Neural crest cell (in vitro differentiated cells): ENCODE measurements around the gene ANAPC1. TPM values are rescaled to one million over a fixed set of nuclear protein-coding genes. Genes with fewer than 3 reads are reported as not detected.
"Not testable (repeated sequence)": the region's sequence is repeated elsewhere in the genome, so short reads cannot be mapped to it uniquely, and the experiment has no call there.

ENCODE experiments used
- DNase-seq: peaks from one replicate; pipeline ENCODE4 v3.0.0; 2021; ENCODE audit warnings: low read depth, mixed read lengths, low spot score
- H3K27ac Mint-ChIP-seq: one replicate; pipeline ENCODE4 v1.8.0; 2021; ENCODE audit warnings: mild to moderate bottlenecking, mixed read lengths; ENCODE audit not compliant: unreplicated experiment
- H3K27me3 Mint-ChIP-seq: 2 replicates; pipeline ENCODE4 v1.8.0; 2021; ENCODE audit warnings: low read depth, mild to moderate bottlenecking, mixed read lengths
- H3K36me3 Mint-ChIP-seq: 2 replicates; pipeline ENCODE4 v1.8.0; 2021; ENCODE audit warnings: low read depth, mild to moderate bottlenecking, mixed read lengths
- H3K4me1 Mint-ChIP-seq: 2 replicates; pipeline ENCODE4 v1.8.0; 2021; ENCODE audit warnings: mixed read lengths
- H3K4me3 Mint-ChIP-seq: one replicate; pipeline ENCODE4 v1.8.0; 2021; ENCODE audit warnings: mild to moderate bottlenecking, mixed read lengths
- H3K9me3 Mint-ChIP-seq: 2 replicates; pipeline ENCODE4 v1.8.0; 2021; ENCODE audit warnings: mixed read lengths
- total RNA-seq: library from RNA; stranded (reverse); gene quantifications from 2 replicates; pipeline ENCODE4 v1.2.1, GENCODE V29; 2021
- TF ChIP-seq, protein P1 (sequence below): fragments of 200-600 bp; sonication (generic); conservative IDR thresholded peaks from 2 replicates; pipeline ENCODE4 v1.5.0; 2021; ENCODE audit warnings: antibody characterized with exemption, mild to moderate bottlenecking

The ANAPC1 gene
- total RNA-seq, 1 donor from 2014 or later: 69.0 TPM

DNA sequence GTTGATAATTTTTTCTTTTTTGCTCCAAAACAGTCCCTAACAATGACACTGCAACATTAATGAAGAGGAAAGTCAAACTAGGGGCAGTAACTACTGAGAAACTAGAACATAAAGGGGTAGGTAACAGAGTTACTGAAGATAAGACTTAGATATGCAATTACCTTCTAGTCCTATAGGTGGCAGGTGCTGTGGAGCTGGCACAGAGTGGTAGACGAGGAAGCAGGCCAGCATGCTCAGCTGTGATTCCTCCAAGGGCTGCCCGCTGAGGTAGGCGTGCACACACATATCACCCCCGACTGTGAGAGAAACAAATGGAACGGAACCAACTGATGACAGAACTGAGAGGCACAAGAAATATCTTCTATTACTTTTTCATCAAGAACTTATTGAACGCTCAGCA is 111.8 kb downstream of the ANAPC1 start:
- not testable (repeated sequence) for H3K27ac Mint-ChIP-seq, H3K4me1 Mint-ChIP-seq, H3K9me3 Mint-ChIP-seq, H3K4me3 Mint-ChIP-seq, H3K36me3 Mint-ChIP-seq, DNase-seq, H3K27me3 Mint-ChIP-seq
- TF ChIP-seq, protein P1, sequence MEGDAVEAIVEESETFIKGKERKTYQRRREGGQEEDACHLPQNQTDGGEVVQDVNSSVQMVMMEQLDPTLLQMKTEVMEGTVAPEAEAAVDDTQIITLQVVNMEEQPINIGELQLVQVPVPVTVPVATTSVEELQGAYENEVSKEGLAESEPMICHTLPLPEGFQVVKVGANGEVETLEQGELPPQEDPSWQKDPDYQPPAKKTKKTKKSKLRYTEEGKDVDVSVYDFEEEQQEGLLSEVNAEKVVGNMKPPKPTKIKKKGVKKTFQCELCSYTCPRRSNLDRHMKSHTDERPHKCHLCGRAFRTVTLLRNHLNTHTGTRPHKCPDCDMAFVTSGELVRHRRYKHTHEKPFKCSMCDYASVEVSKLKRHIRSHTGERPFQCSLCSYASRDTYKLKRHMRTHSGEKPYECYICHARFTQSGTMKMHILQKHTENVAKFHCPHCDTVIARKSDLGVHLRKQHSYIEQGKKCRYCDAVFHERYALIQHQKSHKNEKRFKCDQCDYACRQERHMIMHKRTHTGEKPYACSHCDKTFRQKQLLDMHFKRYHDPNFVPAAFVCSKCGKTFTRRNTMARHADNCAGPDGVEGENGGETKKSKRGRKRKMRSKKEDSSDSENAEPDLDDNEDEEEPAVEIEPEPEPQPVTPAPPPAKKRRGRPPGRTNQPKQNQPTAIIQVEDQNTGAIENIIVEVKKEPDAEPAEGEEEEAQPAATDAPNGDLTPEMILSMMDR: peak; percentile 16

- not testable (repeated sequence) for H3K36me3 Mint-ChIP-seq, H3K4me1 Mint-ChIP-seq, H3K9me3 Mint-ChIP-seq, H3K27ac Mint-ChIP-seq, H3K4me3 Mint-ChIP-seq, DNase-seq, H3K27me3 Mint-ChIP-seq
Observed at GRCh38 chr2:111770916-111771658, 112.9 kb downstream of the ANAPC1 start.

DNA sequence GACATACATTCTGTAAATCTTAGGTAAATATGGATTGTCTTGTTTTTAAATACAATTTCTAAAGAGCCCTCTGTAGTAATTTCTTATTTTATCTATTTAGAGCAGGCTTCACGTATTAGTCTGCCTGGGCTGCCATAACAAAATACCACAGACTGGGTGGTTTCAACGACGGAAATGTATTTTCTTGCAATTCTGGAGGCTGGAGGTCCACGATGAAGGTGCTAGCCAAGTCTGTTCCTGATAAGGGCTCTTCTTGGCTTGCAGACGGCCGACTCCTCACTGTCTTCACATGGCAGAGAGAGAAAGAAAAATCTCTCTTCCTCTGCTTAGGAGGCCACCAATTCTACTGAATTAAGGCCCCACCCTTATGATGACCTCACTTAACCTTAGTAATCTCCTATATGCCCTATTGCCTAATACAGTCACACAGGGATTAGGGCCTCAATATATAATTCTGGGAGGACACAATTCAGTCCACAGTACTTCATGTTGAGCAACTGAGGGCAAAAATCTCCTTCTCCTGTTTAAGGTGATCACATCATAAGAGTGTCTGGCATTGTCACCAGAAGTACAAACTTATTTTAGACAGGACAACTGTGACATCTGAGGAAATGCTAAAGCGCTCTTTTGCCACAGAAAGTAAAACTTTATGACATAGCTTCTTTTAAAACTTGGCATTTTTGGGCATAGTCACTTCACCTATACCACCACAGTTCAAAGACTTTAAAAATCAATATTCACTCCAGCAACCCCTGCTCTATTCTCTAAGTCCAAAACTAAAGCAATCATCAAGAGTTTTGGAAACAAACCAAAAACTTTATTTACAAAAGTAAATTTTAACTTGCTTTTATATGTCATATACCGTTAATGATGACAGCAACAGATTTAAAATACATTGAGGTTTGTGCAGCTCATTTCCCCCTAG is 115.5 kb downstream of the ANAPC1 start:
- not testable (repeated sequence) for H3K27me3 Mint-ChIP-seq, H3K36me3 Mint-ChIP-seq, DNase-seq, H3K4me3 Mint-ChIP-seq, H3K27ac Mint-ChIP-seq, H3K9me3 Mint-ChIP-seq, H3K4me1 Mint-ChIP-seq

- not testable (repeated sequence) for H3K9me3 Mint-ChIP-seq, H3K4me1 Mint-ChIP-seq, H3K27me3 Mint-ChIP-seq, DNase-seq, H3K4me3 Mint-ChIP-seq, H3K27ac Mint-ChIP-seq
- peaks cover 11% of the 10 kb centered on the region for H3K36me3 Mint-ChIP-seq
Observed at GRCh38 chr2:111767087-111767486, 116.9 kb downstream of the ANAPC1 start.

- H3K27me3 Mint-ChIP-seq, H3K4me3 Mint-ChIP-seq, H3K9me3 Mint-ChIP-seq, H3K4me1 Mint-ChIP-seq, DNase-seq, H3K27ac Mint-ChIP-seq: not testable (repeated sequence)
- H3K36me3 Mint-ChIP-seq: peaks cover 14% of the 10 kb centered on the region
Observed at GRCh38 chr2:111766295-111766694, 117.7 kb downstream of the ANAPC1 start.

DNA sequence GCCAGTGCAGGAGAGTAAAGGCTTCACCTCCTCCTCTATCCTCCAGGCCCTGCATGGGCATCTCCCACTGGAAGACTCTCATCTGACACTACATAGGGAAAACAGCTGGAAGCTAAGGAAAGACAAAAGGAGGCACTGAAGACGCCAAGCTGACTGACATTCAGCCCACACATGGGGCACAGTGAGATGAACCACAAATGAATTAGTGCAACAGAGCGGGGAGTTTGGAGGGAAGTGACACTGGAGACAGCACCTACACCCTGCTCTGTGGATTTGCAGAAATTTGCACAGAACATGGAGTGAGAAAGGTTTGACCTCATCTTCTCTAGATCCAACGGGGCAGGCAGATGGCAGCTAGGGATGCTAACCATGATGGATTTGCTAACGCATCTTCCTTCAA is 119.8 kb downstream of the ANAPC1 start:
- not testable (repeated sequence) for H3K27ac Mint-ChIP-seq, H3K27me3 Mint-ChIP-seq, H3K9me3 Mint-ChIP-seq, DNase-seq, H3K4me3 Mint-ChIP-seq, H3K4me1 Mint-ChIP-seq
- peaks cover 12% of the 10 kb centered on the region for H3K36me3 Mint-ChIP-seq

- H3K4me1 Mint-ChIP-seq, H3K27me3 Mint-ChIP-seq, DNase-seq, H3K27ac Mint-ChIP-seq, H3K9me3 Mint-ChIP-seq, H3K4me3 Mint-ChIP-seq: not testable (repeated sequence)
- H3K36me3 Mint-ChIP-seq: peaks cover 12% of the 10 kb centered on the region
Observed at GRCh38 chr2:111760697-111761284, 123.2 kb downstream of the ANAPC1 start.

GRCh38 chr2:111752533-111752932 is 131.5 kb downstream of the ANAPC1 start:
- not testable (repeated sequence) for H3K27me3 Mint-ChIP-seq, H3K4me1 Mint-ChIP-seq, DNase-seq, H3K36me3 Mint-ChIP-seq, H3K9me3 Mint-ChIP-seq, H3K4me3 Mint-ChIP-seq, H3K27ac Mint-ChIP-seq

DNA sequence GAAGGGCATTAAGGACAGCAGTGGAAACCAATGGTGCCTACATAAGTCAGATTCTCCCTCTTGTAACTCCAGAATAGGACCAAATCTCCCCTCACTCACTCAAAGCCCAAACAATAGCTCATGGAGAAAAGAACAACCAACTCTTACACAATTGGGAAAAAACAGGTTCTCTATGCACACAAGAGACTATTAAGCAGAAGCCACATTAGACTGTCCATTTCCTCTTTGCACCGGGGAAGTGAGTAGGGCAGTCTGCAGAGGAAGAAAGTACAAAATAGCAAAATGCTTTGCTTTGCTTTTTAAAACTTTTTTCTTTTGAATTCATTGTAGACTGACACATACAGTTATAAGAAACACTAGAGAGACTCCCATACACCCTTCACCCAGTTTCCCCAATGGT is 133.4 kb downstream of the ANAPC1 start:
- not testable (repeated sequence) for H3K4me3 Mint-ChIP-seq, DNase-seq, H3K4me1 Mint-ChIP-seq, H3K27me3 Mint-ChIP-seq, H3K36me3 Mint-ChIP-seq, H3K27ac Mint-ChIP-seq, H3K9me3 Mint-ChIP-seq

DNA sequence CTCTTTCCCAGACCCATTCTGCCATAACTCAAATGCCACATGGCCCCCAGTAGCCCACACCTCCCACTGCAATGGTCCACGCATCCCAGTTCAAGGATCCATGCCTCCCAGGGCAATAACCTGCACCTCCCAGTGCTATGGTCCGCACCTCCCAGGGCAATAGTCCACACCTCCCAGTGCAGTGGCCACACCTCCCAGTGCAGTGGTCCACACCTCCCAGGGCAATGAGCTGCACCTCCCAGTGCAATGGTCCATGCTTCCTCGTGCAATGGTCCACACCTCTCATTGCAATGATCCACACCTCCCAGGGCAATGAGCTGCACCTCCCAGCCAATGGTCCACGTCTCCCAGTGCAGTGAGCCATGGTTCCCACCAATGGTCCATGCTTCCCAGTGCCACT is 135.6 kb downstream of the ANAPC1 start:
- H3K27me3 Mint-ChIP-seq, H3K4me3 Mint-ChIP-seq, H3K4me1 Mint-ChIP-seq, H3K27ac Mint-ChIP-seq, H3K36me3 Mint-ChIP-seq, DNase-seq, H3K9me3 Mint-ChIP-seq: not testable (repeated sequence)
